AG04449 (cell line): Measurements from ENCODE around the gene ZNF709.

Experiments
- CTCF ChIA-PET: fragments of 350-600 bp; formaldehyde crosslinking; extraction: SDS; loops from one replicate; lab custom pipeline; 2021; ENCODE audit warnings: antibody characterized with exemption; lab: Yijun Ruan, JAX
- POLR2A ChIA-PET: fragments of 400-600, 350-600 bp; formaldehyde crosslinking; extraction: SDS; loops from one replicate; lab custom pipeline; 2020; ENCODE audit warnings: antibody characterized with exemption, inconsistent platforms; lab: Yijun Ruan, JAX
- DNase-seq: peaks from one replicate; pipeline ENCODE4 v3.0.0-alpha.2; 2010; ENCODE audit warnings: low read depth, low spot score
- H3K4me3 ChIP-seq: 2 replicates; pipeline ENCODE4 v1.5.1; 2011; ENCODE audit warnings: low read depth, mild to moderate bottlenecking, control low read depth, low read length
- TF ChIP-seq, protein P1 (sequence below): IDR thresholded peaks from one replicate; pipeline ENCODE4 v1.5.1; 2011; ENCODE audit warnings: mild to moderate bottlenecking, moderate library complexity, low read length, control low read depth, inconsistent platforms; ENCODE audit not compliant: insufficient read depth; ENCODE audit errors: missing control alignments

The ZNF709 gene

DNA sequence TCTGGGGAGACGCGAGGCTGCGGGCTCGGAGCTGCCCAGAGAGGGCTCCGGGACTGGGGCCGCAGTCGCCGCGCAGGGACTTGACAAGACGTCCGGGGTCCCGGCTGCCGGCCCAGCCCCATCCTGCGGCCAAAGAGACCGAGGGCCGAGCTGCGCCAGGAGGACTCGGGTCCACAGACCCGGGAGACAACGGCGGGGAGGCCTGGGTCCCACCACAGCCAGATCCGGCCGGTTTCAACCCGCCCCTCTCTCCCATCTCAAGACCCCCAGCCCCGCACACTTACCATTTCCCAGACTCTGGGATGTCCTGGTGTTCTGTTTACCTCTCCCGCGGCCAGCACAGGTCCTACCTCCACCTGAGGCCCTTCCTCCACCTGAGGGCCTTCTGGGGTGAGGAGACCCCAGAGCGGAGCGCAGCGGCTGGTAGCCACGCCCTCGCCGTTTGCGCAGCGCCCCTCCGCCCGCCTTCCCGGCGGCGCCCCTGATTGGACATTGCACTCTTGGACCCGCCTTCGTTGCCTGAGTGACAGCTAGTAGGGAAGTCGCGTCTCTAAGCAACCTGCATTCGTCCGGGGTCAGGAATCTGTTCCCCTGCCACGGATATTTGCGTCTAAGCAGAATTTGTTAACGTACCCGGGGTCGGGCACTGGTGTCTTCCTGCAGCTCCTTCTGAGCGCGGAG lies at the start of gene ZNF709:
Gene ZNF709, minus strand, starts transcription at position 446 of the 681 bp plus-strand sequence. Its CDS starts 159 bp downstream, at position 287.
- ChIA-PET CTCF (no interaction called here), POLR2A (interaction anchor here (0.5 to 1.0 kb wide), 2 partner anchors 496 to 529 kb away, joined by 3 read pairs; no protein-coding TSS in a partner anchor)
- DNase-seq, result peak; percentile 7
- peak within 1 kb of the TSS; percentile 93 for H3K4me3 ChIP-seq
- TF ChIP-seq, protein P1, sequence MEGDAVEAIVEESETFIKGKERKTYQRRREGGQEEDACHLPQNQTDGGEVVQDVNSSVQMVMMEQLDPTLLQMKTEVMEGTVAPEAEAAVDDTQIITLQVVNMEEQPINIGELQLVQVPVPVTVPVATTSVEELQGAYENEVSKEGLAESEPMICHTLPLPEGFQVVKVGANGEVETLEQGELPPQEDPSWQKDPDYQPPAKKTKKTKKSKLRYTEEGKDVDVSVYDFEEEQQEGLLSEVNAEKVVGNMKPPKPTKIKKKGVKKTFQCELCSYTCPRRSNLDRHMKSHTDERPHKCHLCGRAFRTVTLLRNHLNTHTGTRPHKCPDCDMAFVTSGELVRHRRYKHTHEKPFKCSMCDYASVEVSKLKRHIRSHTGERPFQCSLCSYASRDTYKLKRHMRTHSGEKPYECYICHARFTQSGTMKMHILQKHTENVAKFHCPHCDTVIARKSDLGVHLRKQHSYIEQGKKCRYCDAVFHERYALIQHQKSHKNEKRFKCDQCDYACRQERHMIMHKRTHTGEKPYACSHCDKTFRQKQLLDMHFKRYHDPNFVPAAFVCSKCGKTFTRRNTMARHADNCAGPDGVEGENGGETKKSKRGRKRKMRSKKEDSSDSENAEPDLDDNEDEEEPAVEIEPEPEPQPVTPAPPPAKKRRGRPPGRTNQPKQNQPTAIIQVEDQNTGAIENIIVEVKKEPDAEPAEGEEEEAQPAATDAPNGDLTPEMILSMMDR, result no peak

DNA sequence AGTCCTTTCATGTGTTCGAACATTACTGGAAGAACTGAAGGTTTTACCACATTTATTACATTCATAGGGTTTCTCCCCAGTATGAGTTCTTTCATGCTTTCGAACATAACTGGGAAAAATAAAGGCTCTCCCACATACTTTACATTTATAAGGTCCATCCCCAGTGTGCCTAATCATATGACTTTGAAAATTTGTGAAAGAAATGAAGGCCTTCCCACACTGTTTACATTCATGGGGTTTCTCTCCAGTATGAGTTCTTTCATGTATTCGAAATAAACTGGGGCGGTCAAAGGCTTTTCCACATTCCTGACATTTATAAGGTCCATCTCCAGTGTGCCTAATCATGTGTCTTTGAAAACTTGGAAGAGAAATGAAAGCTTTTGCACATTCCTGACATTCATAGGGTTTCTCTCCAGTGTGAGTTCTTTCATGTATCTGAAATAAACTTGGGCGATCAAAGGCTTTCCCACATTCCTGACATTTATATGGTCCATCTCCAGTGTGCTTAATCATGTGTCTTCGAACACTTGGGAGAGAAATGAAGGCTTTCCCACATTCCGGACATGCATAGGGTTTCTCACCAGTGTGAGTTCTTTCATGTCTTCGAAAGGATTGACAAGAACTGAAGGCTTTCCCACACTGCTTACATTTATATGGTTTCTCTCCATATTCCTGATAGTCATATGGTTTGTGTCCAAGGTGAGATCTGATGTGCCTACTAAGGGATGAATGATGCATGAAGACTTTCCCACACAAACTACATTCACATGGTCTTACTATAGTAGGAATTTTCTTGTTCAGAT lies 42.6 kb upstream of the ZNF709 start:
- TF ChIP-seq, protein P1, result no peak
- ChIA-PET POLR2A (no interaction called here), CTCF (no interaction called here)
- DNase-seq, result no peak
- no peak overlapping the region for H3K4me3 ChIP-seq

DNA sequence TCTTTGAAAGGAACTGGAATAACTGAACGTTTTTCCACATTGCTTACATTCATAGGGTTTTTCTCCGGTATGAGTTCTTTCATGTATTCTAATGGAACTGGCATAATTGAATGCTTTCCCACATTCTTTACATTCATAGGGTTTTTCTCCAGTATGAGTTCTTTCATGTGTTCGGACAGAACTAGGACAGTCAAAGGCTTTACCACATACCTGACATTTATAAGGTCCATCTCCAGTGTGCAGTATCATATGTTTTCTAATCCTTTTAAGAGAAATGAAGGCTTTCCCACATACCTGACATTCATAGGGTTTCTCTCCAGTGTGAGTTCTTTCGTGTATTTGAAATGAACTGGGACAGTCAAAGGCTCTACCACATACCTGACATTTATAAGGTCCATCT lies 41.9 kb upstream of the ZNF709 start:
- ChIA-PET POLR2A (no interaction called here), CTCF (no interaction called here)
- DNase-seq, result no peak
- TF ChIP-seq, protein P1, result no peak
- H3K4me3 ChIP-seq, result no peak overlapping the region

DNA sequence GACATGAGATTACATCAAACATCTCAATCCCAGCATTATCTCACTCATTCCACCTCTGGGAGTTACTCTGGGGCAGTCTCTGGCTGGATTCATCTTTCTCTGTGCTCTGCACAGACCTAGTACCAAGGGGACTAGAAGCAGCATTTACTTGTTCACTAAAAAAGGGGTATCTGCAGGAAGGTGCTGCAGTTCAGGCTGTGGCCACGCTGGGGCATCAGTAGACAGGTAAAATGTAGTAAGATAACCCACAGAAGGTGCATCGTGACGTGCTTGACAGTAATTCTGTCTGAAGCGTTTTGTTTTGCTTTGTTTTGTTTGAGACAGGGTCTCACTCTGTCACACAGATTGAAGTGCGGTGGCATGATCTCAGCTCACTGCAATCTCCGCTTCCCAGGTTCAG lies 37.4 kb upstream of the ZNF709 start:
- TF ChIP-seq, protein P1, result no peak
- H3K4me3 ChIP-seq, result no peak overlapping the region
- CTCF ChIA-PET, result no interaction called here
- DNase-seq, result no peak
- POLR2A ChIA-PET, result no interaction called here

DNA sequence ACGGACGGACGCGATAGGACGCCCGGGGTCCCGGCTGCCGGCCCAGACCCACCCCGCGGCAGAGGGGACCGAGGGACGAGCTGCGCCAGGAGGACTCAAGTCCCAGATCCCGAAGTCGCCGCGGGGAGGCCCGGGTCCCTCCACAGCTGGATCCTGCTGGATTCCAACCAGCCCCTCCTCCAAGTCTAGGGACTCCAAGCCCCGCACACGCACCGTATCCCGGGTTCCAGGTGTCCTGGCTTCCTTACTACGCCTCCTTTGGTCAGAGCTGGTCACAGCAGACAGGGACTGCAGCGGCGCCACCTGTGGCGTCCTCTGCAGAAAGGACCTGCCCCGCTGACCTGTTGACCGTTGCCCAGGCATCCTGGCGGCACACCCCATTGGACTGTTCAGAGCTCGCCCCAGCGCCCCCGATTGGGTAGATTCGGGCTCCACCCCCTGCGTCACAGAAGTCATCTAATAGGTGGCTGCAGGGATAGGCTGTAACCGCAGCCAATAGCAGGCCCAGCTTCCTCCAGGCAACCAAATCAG lies 29.0 kb upstream of the ZNF709 start:
- POLR2A ChIA-PET, result no interaction called here
- CTCF ChIA-PET, result interaction anchor here (1.1 to 1.5 kb wide), 2 partner anchors 18 to 50 kb away, joined by 3 to 5 read pairs; no protein-coding TSS in a partner anchor
- TF ChIP-seq, protein P1, result no peak
- no peak overlapping the region for H3K4me3 ChIP-seq
- no peak for DNase-seq

DNA sequence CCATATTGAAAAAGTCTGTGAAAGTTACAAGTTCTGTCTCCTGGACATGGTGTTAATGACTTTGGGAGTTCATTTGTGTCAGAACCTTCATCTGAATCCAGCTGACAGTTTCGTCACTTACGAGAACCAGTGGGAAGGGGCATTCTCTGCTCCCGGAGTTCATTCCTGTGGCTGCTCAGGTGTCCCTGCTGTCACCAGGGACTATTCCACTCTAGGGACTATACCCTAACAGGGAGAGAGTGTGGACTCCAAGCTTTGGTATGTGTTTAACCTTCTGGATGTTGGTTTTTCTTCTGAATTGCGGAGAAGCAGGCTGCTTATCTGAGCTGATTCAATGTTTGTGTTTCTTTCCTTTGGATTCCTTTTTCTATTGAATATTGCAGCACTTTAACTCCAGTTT lies 12.4 kb upstream of the ZNF709 start:
- ChIA-PET CTCF (no interaction called here), POLR2A (no interaction called here)
- TF ChIP-seq, protein P1, result no peak
- no peak overlapping the region for H3K4me3 ChIP-seq
- no peak for DNase-seq
